Common myeloid progenitor, CD34-positive (primary cell): ENCODE results near the gene SLITRK1.
A peak's percentile ranks its signal among the peaks of the same experiment; 100 is the strongest.

Source experiments
- CTCF ChIA-PET: fragments of 350-600 bp; sonication (Branson Sonifier 250); formaldehyde crosslinking; loops from one replicate; lab custom pipeline; 2021; ENCODE audit warnings: antibody characterized with exemption; lab: Charles Lee
- POLR2A ChIA-PET: fragments of 350-600 bp; sonication (Branson Sonifier 250); formaldehyde crosslinking; loops from one replicate; lab custom pipeline; 2021; ENCODE audit warnings: antibody characterized with exemption; lab: Charles Lee
- DNase-seq, 3 donors: peaks; one replicate each; pipeline versions ENCODE4 v3.0.0 to v3.0.0-alpha.2; 2013
- H3K27ac ChIP-seq, 2 experiments: 1 replicate in 1 of 2; 2 replicates in 1 of 2; pipeline ENCODE4 v1.7.0; 2013; ENCODE audit warnings: inconsistent platforms in 2 of 2, low read length in 2 of 2, mild to moderate bottlenecking in 2 of 2, low read depth in 1 of 2, moderate library complexity in 1 of 2; ENCODE audit not compliant: severe bottlenecking in 2 of 2, insufficient read depth in 1 of 2, poor library complexity in 1 of 2
- H3K27me3 ChIP-seq, 5 experiments: replicated peaks in 2 of 5; 1 replicate in 3 of 5; 2 replicates in 2 of 5; pipeline versions ENCODE4 v1.6.1 to v1.7.0; 2013; ENCODE audit warnings: low read length in 4 of 5, mild to moderate bottlenecking in 2 of 5, moderate library complexity in 2 of 5, inconsistent platforms in 1 of 5; ENCODE audit not compliant: insufficient read depth in 5 of 5, control insufficient read depth in 4 of 5
- H3K36me3 ChIP-seq, 4 experiments: 1 replicate in 2 of 4; 2 replicates in 2 of 4; pipeline versions ENCODE4 v1.6.1 to v1.7.0; 2013; ENCODE audit warnings: low read length in 3 of 4, control low read depth in 1 of 4, mild to moderate bottlenecking in 1 of 4; ENCODE audit not compliant: control insufficient read depth in 4 of 4, insufficient read depth in 4 of 4
- H3K4me1 ChIP-seq, 4 experiments: 1 replicate in 3 of 4; 2 replicates in 1 of 4; pipeline versions ENCODE4 v1.6.1 to v1.7.1; 2013; ENCODE audit warnings: low read length in 3 of 4, mild to moderate bottlenecking in 3 of 4, control low read depth in 1 of 4, inconsistent platforms in 1 of 4, moderate library complexity in 1 of 4; ENCODE audit not compliant: control insufficient read depth in 4 of 4, insufficient read depth in 4 of 4; ENCODE audit errors: control extremely low read depth in 1 of 4
- H3K4me3 ChIP-seq, 7 experiments: 1 replicate in 4 of 7; 2 replicates in 3 of 7; pipeline versions ENCODE4 v1.5.1 to v1.7.0; 2013; ENCODE audit warnings: mild to moderate bottlenecking in 7 of 7, low read length in 6 of 7, moderate library complexity in 6 of 7, inconsistent platforms in 2 of 7, low read depth in 2 of 7, control low read depth in 1 of 7; ENCODE audit not compliant: insufficient read depth in 4 of 7, control insufficient read depth in 1 of 7; ENCODE audit errors: extremely low read depth in 1 of 7
- H3K9me3 ChIP-seq, 5 experiments: 1 replicate in 4 of 5; 2 replicates in 1 of 5; pipeline versions ENCODE4 v1.6.1 to v1.7.1; 2013; ENCODE audit warnings: low read length in 4 of 5, mild to moderate bottlenecking in 2 of 5, inconsistent platforms in 1 of 5, low read depth in 1 of 5, moderate library complexity in 1 of 5; ENCODE audit not compliant: control insufficient read depth in 4 of 5, insufficient read depth in 2 of 5; ENCODE audit errors: control extremely low read depth in 1 of 5
- WGBS: methylation state at CpG from one replicate; pipeline ENCODE4 v1.1.5; 2013; ENCODE audit not compliant: insufficient coverage; 5-methylcytosine and 5-hydroxymethylcytosine counted together

The SLITRK1 gene

DNA sequence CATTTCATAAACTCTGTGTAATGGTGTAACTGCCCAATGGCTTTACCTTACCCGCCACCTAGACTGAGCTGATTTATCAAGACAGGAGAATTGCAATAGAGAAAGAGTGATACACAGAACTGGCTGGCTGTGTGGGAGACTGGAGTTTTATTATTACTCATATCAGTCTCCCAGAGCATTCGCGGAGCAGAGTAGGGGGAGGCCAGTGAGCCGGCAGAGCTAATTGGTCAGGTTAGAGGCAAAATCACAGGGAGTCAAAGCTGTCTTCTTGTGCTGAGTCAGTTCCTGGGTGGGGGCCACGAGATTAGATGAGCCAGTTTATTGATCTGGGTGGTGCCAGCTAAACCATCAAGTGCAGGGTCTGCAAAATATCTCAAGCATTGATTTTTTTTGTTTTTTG lies 23.4 kb upstream of the SLITRK1 start:
- Histone ChIP-seq H3K36me3 (no peaks in the 10 kb centered on the region), H3K27ac (no peak overlapping the region), H3K27me3 (no peaks in the 10 kb centered on the region), H3K9me3 (peaks cover 0 to 12% (median 0%) of the 10 kb centered on the region in 5 experiments), H3K4me3 (no peak overlapping the region), H3K4me1 (no peaks in the 10 kb centered on the region)
- WGBS: 97% methylated on average over 5 of the region's 5 CpGs
- ChIA-PET CTCF (interaction anchor here (0.6 to 0.9 kb wide), 2 partner anchors 91 to 947 kb away, joined by 3 to 4 read pairs; no protein-coding TSS in a partner anchor), POLR2A (no interaction called here)
- no peak for DNase-seq

GRCh38 chr13:83895994-83896580 lies 13.8 kb upstream of the SLITRK1 start:
- H3K4me1 ChIP-seq: no peaks in the 10 kb centered on the region
- H3K4me3 ChIP-seq: no peak overlapping the region
- H3K27ac ChIP-seq: no peak overlapping the region
- CTCF ChIA-PET: no interaction called here
- H3K36me3 ChIP-seq: no peaks in the 10 kb centered on the region
- H3K9me3 ChIP-seq: no peaks in the 10 kb centered on the region
- 57% methylated on average over 2 of the region's 3 CpGs for WGBS
- H3K27me3 ChIP-seq: no peaks in the 10 kb centered on the region
- peak in 2 of 3 donors; percentile 25 to 39 for DNase-seq
- POLR2A ChIA-PET: no interaction called here

GRCh38 chr13:83890358-83890757 lies 8.1 kb upstream of the SLITRK1 start:
- 100% methylated on average over 3 of the region's 3 CpGs for WGBS
- Histone ChIP-seq H3K4me1 (no peaks in the 10 kb centered on the region), H3K9me3 (no peaks in the 10 kb centered on the region), H3K36me3 (no peaks in the 10 kb centered on the region), H3K27me3 (no peaks in the 10 kb centered on the region), H3K27ac (no peak overlapping the region), H3K4me3 (no peak overlapping the region)
- no peak for DNase-seq
- ChIA-PET POLR2A (no interaction called here), CTCF (no interaction called here)

GRCh38 chr13:83884141-83884540 lies 1.9 kb upstream of the SLITRK1 start:
- POLR2A ChIA-PET: no interaction called here
- Histone ChIP-seq H3K27ac (no peak overlapping the region), H3K27me3 (peaks cover 16 to 52% (median 37%) of the 10 kb centered on the region in 5 experiments)

GRCh38 chr13:83883061-83883523 lies 818 bp upstream of the SLITRK1 start:
- Histone ChIP-seq H3K4me3 (no peak overlapping the region), H3K36me3 (no peaks in the 10 kb centered on the region), H3K9me3 (no peaks in the 10 kb centered on the region), H3K27me3 (peaks cover 16 to 62% (median 42%) of the 10 kb centered on the region in 5 experiments), H3K27ac (no peak overlapping the region), H3K4me1 (peaks cover 5 to 45% (median 37%) of the 10 kb centered on the region in 4 experiments)
- CTCF ChIA-PET: no interaction called here
- POLR2A ChIA-PET: no interaction called here
- DNase-seq: peak in 2 of 3 donors; percentile 1 to 8
- 8% methylated on average over 6 of the region's 14 CpGs for WGBS

More at GRCh38 chr13:83884141-83884540, 1.9 kb upstream of the SLITRK1 start:
- no peaks in the 10 kb centered on the region for H3K36me3 ChIP-seq
- CTCF ChIA-PET: no interaction called here
- DNase-seq: no peak
- H3K4me1 ChIP-seq: peaks cover 5 to 39% (median 32%) of the 10 kb centered on the region in 4 experiments
- H3K4me3 ChIP-seq: no peak overlapping the region
- no peaks in the 10 kb centered on the region for H3K9me3 ChIP-seq

DNA sequence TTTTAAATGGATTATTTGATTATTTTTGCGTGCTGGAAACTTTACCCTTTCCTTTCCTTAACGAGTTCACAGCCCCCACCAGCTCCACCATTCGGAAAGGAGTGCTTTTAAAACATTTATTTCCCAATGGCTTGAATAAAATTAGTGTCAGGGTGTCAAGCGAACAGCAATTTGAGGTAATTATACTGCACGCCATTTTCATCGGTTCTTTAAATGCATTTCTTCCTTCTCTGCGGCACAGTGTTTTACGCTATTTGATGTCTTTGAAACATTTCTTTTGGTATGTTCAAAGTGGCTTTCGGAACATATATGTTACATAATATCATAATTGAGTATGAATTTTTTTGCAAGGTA lies 309 bp upstream of the SLITRK1 start:
- H3K4me3 ChIP-seq: peak overlapping the region in 3 of 7 experiments; percentile 48 to 87 (median 75)
- WGBS: 0% methylated on average over 4 of the region's 9 CpGs
- no peaks in the 10 kb centered on the region for H3K36me3 ChIP-seq
- no peaks in the 10 kb centered on the region for H3K9me3 ChIP-seq
- peaks cover 5 to 45% (median 37%) of the 10 kb centered on the region in 4 experiments for H3K4me1 ChIP-seq
- no peak overlapping the region for H3K27ac ChIP-seq
- H3K27me3 ChIP-seq: peaks cover 16 to 67% (median 42%) of the 10 kb centered on the region in 5 experiments
- peak in 2 of 3 donors; percentile 1 to 7 for DNase-seq
- ChIA-PET POLR2A (no interaction called here), CTCF (no interaction called here)

DNA sequence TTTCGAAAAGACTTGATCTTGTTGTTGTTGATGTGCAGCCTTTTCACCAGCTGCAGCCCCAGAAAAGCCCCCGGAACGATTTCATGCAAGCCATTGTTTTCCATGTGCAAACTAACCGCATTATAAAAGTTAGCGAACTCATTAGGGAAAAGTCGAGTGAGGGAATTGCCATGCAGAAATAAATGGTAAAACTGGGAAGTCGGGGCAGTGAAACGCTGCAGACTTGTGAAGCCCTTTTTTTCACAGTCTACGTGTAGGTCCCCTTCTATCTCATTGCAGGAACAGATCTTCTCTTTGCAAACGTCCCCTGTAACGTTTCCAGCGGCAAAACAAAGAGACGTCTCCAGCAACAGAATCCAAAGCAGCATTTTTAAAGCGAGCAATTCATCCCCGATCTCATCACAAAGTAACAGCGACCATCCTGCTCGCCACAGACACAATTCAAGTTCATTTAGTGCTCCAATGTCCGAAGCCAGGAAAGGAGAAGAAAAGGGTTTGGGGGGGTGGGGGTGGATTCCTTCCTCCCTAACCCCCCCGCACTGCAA lies 1.1 kb downstream of the SLITRK1 start:
- no peak overlapping the region for H3K27ac ChIP-seq
- peaks cover 5 to 45% (median 37%) of the 10 kb centered on the region in 4 experiments for H3K4me1 ChIP-seq
- POLR2A ChIA-PET: no interaction called here
- peak overlapping the region in 6 of 7 experiments; percentile 6 to 87 (median 40) for H3K4me3 ChIP-seq
- H3K9me3 ChIP-seq: no peaks in the 10 kb centered on the region
- 8% methylated on average over 8 of the region's 19 CpGs for WGBS
- peak in 2 of 3 donors; percentile 17 to 34 for DNase-seq
- CTCF ChIA-PET: no interaction called here
- H3K36me3 ChIP-seq: no peaks in the 10 kb centered on the region
- H3K27me3 ChIP-seq: peaks cover 16 to 69% (median 42%) of the 10 kb centered on the region in 5 experiments
